Stimulated activated CD8-positive, alpha-beta memory T cell treated with anti-CD3 and anti-CD28 coated beads, Interleukin-15, amount 100 ng/mL, for 24 hours (primary cell): ENCODE measurements around the gene TECR.
"Not testable (repeated sequence)": the region's sequence is repeated elsewhere in the genome, so short reads cannot be mapped to it uniquely, and the experiment has no call there.

Experiments
- DNase-seq: peaks from one replicate; pipeline ENCODE4 v3.0.0-alpha.2; 2020; ENCODE audit warnings: low read depth

TECR gene

GRCh38 chr19:14540741-14541525 is 11.5 kb downstream of the TECR start:
- no peak for DNase-seq

DNA sequence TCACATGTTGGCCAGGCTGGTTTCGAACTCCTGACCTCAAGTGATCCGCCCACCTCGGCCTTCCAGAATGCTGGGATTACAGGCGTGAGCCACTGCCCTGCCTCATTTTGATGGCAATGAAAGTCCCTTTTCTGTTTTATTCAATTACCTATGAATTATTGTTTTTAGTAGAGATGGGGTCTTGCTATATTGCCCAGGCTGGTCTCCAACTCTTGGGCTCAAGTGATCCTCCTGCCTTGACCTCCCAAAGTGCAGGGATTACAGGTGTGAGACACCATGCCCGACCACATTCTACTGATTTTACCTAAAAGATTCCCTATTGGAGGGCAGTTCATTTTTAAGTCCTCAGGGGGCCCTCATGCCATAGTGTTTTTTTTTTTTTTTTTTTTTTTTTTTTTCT is 12.6 kb downstream of the TECR start:
- DNase-seq, result not testable (repeated sequence)

DNA sequence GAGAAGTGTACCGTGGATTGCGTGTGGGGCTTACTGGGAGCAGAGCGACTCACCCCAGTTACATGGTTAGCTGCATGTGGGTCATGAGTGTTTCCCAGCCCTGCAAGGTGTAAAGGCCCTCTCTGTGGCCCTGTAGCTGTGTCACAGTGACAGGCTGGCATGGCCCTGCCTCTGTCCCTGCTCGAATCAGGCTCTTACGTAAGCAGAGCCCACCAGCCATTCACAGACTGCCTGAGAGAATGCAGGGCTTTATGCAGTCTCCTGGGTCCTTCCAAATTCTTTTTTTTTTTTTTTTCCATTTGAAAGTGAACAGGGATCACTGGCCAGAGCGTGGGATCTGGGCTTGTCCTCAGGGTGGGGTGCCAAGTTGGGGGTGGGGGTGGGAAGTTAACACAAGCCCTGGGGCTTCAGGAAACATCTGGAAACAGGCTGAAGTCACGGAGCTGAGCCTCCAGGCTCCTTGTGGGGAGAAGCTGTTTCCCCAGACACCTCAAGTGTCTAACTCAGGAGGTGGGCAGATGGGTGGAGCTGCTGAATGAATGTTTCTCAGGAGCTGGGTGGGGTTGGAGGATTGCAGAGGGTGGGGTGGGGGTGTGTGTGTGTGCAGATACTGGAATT is 13.4 kb downstream of the TECR start:
- no peak for DNase-seq

- no peak for DNase-seq
These were observed 14.7 kb downstream of the TECR start for GRCh38 chr19:14544047-14544446.

GRCh38 chr19:14544977-14545715 is 15.8 kb downstream of the TECR start:
- DNase-seq, result no peak

- DNase-seq, result no peak
These were observed 16.3 kb downstream of the TECR start for GRCh38 chr19:14545716-14546082.

GRCh38 chr19:14550201-14550754 is 20.9 kb downstream of the TECR start:
- DNase-seq, result no peak

DNA sequence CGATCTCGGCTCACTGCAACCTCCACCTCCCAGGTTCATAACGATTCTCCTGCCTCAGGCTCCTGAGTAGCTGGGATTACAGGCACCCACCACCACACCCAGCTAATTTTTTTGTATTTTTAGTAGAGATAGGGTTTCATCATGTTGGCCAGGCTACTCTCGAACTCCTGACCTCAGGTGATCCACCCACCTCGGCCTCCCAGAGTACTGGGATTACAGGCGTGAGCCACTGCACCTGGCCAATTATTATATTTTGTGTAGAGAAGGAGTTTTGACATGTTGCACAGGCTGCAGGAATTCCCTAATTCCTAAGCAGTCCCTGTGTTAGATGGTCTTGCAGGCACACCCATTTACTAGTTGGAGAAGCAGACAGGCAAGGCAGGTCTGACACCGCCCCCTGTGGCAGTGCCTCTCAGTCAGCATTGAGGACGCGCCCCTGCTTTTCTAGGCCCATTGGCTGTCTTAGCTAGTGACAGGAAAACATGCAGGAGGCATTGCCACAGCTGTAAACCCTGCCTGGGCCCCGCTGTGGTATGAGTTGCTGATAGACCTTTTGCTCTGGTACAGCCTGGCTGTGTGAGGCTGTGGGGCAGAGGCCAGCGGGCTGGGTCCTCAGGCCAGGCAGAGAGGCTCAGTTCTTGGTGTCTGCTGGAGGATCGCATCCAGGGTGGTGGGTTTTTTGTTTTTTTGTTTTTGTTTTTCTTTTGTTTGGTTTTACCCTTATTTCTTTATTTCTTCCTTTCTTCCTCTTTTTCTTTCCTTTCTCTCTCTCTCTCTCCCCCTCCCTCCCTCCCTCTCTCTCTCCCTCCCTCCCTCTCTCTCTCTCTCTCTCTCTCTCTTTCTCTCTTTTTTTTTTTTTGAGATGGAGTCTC is 22.0 kb downstream of the TECR start:
- peak; percentile 31 for DNase-seq

- DNase-seq, result not testable (repeated sequence)
These were observed 22.6 kb downstream of the TECR start for GRCh38 chr19:14552006-14552360.

DNA sequence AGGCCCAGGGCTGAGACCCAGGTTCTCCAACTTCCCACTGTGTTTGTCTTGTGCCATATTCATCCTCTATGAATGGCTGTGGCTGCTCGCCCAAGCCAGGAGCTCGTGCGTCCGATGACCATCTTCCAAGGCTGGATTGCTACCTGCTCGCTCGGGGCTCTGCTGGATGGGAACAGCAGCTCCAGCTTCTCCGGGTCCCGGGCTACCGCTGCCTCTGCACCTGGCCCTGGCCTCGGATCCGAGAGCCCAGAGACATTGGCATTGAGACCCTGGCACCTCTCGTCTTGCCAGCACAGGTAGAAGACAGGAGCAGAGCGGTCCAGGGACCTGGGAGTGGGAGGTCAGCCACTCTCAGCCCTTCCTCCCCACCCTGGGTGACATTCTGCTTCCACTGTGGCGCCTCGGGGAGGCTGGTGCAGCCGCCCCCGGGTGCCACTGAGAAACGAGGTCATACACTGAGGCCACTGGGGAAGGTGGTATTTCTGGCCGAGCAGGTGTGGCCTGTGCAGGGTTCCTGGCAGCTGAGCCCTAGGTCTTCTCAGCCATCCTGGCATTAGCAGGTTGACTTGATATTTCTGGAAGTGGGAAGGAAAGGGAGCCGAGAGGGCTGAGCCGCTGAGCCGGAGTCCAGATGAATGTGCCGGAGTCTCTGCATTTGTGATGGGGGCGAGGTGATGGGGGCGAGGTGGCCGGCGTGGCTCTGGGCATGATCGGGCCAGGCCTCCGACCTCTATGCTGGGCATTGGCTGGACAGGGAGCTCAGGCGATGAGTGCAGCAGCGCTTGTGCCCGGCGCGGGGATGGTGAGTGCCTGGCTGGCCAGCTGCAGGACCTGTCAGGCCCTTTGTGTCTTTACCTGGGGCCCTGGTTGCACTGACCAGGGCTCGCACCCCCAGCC is 23.9 kb downstream of the TECR start:
- no peak for DNase-seq

- no peak for DNase-seq
These were observed 24.5 kb downstream of the TECR start for GRCh38 chr19:14553939-14554243.

- no peak for DNase-seq
These were observed 25.0 kb downstream of the TECR start for GRCh38 chr19:14554382-14554812.

DNA sequence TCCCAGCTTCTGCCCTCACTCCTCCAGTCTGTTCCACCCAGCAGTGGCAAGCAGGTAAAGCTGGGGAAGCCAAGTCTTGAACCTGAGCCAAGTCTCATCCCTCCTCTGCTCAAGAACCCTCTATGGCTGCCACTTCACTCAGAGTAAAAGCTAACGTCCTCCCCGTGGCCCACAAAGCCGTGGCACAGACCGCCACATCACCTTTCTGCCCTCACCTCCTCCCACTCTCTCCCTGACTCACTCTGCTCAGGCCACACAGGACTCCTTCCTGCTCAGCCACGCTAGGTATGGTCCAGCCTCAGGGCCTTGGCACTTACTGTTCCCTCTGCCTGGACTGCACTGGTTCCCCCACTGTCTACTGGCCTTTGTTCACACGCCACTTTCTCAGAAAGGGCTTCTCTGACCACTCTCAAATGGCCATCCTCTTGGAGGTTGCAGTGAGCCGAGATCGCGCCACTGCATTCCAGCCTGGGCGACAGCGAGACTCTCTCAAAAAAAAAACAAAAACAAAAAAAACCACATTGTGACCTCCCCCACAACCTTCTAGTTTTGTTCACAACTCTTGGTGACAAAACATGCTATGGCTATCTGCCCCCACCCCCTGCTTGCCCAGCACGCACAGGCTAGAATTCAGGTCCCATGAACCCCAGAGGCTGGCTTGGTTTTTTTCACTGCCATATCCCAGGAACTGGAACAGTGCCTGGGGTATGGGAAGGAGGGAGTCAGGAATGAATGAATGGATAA is 26.7 kb downstream of the TECR start:
- DNase-seq, result no peak

DNA sequence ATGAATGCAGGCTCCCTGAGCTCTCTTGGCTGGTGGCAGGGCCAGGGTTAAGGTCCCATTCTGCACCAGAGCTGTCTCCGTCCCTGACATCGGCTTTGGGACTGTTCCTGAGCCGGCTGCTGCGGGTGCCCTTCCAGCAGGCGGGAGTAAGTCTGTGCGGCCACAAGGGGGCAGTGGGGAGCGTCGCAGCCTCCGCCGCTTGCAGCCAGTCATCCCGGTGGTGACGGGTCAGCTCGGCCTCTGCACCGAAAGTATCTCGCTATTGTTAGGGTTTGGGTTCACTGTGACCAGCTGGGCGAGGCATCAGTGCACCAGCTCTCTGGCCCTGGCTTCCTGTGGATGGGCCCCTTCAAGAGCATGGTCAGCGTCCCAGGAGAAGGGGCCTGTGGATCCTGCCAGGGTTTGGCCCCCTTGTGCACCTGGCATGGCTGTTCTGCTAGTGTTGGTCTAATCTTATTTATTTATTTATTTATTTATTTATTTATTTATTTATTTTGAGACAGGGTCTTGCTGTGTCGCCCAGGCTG is 27.3 kb downstream of the TECR start:
- peak; percentile 54 for DNase-seq

DNA sequence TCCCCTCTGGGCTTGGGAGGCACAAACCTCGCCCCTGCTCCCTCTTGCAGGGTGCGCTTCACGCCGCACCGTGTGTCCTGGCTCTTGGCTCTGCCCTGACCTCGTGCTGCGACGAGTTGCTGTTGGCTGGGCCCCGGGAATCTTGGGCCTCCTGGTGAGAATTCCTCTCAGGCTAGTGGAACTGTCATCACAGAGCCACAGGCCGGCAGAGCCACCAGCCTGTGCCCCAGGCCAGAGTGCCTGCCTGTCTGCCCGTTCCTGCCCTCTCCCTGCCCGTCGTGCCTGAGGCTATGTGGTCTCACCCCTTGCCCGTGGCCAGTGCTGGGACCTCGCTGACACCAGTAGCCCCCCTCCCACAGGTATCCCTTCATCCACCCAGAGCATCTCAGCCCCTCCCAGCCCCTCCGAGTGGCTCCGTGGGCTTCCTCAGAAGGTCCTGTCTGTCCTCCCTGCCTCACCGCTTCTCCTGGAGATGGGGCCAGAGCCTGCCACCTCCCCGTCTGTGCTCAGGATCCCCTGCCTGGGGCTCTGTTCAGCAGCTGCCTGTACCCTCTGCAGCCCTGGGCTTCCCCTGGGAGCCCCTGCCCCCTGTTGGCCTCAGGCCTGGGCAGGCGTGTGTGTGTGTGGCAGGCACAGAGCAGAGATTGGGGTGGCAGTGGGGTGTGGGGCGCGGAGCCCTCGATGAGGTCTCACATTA is 29.1 kb downstream of the TECR start:
- DNase-seq, result no peak

GRCh38 chr19:14559916-14560775 is 30.8 kb downstream of the TECR start:
- no peak for DNase-seq

DNA sequence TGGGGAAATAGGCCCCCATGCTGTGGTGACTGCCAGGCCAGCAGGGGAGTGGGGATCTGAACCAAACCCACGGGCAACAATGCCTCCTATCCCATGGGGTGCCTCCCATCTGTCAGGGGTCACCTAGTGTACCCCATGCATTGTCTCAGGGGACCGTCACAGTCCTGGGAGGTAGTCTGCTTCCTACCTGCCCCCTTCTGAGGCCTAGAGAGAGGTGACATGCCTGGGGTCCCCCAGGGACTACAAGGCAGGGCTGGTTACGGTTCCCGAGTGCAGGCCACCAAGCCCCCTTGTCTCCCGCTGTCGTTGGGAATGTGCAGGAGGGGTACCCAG is 31.3 kb downstream of the TECR start:
- DNase-seq, result no peak

DNA sequence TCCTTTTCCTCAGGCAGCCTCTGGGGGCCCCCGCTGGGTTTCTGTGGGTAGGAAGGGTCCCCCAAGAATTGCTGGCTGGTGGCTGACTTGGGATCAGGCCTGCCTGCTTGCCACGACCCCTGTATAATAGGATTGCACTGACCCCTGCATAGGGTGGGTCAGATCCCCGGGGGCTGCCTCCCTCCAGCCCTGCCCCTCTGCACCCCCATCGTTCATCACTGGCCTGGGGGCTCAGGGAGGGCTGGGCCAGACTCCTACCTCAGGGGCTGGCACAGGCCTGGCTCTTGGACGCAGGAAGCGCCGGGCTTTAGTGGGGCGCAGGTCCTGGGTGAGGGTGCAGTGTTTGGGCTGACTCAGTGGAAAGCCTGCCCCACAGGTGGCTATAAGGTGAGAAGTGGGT is 31.9 kb downstream of the TECR start:
- DNase-seq, result no peak
